Measurements from ENCODE around the gene TRABD.
"Not testable (repeated sequence)": the region's sequence is repeated elsewhere in the genome, so short reads cannot be mapped to it uniquely, and the experiment has no call there.

The TRABD gene

DNA sequence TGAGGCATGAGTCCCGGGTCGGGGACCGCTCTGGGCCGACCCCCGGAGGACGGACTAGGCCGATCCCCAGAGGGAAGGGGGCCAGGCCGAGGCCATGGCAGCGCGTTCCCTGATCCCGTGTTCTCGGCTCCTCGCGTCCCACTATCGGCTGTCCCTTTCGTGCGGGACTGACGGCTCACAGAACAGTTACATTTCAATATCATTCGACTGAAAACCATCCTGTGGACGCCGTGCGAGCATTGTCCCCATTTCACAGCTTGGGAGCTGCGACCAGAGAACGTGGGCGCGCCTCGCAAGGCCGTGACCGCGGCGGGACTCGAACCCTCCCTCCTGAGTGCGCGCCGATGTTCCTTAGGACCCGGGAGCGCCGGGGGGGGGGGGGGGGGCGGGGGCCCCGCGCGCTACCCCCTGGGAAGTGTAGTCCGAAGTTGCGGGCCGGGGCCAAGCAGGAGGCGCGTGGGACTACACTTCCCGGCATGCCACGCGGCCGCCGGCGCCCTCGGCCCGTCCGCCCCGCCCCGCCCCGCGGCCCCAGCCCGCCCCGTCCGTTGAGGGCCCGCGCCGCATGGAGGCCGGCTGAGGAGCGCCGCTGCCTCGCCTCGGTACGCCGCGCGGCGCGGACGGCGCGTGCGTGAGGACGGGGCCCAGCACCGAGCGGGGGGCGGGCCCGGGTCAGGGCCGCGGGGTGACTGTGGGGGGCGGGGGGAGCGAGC is at the start of gene TRABD:
TRABD (plus strand) TSS at position 539 of the 713 bp plus-strand sequence. CDS start 7,148 bp downstream, outside the sequence.
- DNase-seq: peak; percentile 88 to 90

- DNase-seq: no peak
These were observed 49.1 kb upstream of the TRABD start for GRCh38 chr22:50136581-50137015.

GRCh38 chr22:50137277-50137676 is 48.4 kb upstream of the TRABD start:
- DNase-seq: not testable (repeated sequence)

DNA sequence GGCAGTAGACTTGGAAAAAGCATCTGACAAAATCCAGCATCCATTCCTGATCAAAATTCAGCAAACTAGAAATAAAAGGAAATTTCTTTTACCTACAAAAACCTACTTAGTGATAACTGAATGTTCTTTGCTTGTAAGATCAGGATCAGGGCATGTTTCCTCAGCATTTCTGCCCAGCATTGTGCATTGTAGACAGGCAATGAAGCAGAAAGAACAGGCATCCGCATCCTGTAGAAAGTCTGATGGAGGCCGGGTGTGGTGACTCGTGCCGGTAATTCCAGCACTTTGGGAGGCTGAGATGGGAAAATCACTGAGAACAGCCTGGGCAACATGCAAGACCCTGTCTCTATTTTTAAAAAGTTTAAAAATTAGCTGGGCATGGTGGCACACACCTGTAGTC is 47.7 kb upstream of the TRABD start:
- DNase-seq: no peak

- DNase-seq: no peak
These were observed 46.7 kb upstream of the TRABD start for GRCh38 chr22:50138988-50139387.

DNA sequence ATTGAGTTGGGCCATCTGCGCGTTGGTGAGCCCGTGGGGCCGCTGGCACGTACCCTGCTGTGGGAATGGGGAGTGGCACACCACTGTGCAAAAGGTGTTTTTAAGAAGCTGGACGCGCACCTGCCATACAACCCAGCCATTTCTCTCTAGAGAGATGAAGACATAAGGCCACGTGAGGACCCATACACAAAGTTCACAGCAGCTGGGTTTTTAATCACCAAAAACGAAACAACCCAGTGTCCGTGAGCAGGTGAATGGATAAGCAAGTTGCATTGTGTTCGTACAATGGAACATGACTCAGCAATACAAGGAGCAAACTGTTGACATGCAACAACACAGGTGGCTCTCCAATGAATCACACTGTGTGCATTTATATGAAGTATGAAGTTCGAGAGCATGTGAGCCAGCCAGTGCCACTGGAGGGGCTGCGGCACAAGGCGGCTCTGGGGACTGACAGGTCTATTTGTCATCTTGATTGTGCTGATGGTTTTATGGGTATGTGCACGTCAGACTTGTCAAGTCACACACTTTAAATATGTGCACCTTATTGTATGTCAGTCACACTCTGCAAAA is 45.8 kb upstream of the TRABD start:
- no peak for DNase-seq

GRCh38 chr22:50140615-50141014 is 45.1 kb upstream of the TRABD start:
- no peak for DNase-seq

DNA sequence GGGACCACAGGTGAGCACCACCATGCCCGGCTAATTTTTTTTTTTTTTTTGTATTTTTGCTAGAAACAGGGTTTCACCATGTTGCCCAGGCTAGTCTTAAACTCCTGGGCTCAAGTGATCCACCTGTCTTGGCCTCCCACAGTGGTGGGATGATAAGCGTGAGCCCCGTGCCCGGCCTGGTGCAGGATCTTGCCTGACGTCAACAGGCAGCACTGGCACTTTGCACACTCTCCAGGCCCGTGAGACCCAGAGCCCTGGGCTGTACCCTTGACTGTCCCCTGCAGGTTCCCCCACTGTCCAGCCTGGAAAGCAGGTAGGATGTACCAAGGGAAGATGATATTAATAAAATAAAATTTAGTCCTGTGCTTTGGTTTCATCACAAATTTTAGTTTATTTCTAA is 44.3 kb upstream of the TRABD start:
- no peak for DNase-seq

- no peak for DNase-seq
These were observed 43.8 kb upstream of the TRABD start for GRCh38 chr22:50141891-50142363.

DNA sequence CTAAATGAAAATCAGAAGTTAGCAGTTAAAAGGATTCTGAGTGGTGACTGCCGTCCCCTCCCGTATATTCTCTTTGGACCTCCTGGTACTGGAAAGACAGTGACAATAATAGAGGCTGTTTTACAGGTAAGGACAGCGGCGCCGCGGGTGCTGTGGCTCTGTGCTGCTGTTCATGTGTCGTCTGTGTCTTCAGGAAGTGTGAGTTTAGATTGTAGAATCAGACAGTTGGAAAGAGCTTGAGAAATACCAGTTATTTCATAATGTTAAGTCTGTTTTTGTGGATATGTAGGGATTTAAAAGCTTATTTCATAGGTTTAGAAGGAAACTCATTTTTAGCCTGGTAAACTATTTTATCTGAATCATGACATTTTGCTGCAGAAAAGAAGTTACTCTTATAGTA is 42.6 kb upstream of the TRABD start:
- no peak for DNase-seq

DNA sequence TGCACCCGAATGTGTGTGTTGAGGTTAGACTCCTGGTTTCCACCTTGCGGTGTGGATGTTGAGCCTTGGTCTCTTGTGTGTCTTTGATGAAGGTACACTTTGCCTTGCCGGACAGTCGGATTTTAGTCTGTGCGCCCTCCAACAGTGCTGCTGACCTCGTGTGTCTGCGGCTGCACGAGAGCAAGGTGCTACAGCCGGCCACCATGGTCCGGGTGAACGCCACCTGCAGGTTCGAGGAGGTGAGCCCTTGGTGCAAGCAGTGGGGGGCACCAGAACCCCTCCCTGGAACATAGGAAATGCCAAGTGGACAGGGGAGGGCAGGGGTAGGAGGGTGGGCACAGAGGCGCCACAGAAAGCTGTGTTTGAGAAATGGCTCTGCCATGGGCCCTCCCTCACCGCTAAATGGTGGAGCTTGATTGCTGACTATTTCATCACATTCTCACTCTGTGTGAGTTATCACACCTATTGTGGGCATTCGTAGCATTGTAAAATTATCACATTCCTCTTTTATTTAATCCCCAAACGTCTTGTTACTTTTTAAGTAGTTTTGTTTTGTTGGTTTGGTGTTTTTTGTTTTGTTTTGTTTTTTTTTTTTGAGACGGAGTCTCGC is 41.6 kb upstream of the TRABD start:
- DNase-seq: no peak

- DNase-seq: no peak
These were observed 39.8 kb upstream of the TRABD start for GRCh38 chr22:50145721-50146438.

DNA sequence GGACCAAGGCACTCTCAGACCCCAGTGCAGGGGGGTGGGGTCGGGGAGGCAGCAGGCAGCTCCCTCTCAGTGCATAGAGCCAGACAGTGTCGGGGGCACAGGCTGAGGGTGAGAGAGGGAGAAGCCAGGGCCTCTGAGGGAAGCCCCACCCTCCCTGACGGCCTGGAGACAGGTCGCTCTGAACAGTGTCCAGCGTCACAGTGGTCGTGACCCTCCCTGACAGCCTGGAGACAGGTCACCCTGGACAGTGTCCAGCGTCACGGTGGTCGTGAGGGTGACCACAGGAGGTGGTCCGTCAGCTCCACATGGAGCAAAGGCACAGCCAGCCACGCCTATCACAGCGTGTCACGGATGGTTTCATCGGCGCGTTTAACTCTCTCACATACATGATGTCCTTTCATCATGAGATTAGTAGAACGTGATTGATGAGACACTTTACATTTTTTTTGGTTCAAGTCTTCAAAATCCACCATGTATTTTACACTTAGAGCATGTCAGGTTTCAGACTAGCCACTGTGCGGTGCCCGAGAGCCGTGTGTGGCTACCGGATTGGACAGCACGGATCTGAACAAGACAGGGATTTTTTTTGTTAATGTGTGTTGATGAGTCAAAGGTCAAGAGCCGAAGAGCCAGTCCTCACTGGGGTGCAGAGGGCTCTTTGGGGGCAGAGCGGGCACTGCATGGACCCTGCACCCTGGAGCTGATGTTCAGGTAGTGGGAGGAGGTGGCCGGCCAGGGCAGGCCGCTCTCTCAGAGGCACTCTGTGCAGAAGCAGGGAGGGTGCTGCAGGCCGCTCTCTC is 39.1 kb upstream of the TRABD start:
- no peak for DNase-seq

DNA sequence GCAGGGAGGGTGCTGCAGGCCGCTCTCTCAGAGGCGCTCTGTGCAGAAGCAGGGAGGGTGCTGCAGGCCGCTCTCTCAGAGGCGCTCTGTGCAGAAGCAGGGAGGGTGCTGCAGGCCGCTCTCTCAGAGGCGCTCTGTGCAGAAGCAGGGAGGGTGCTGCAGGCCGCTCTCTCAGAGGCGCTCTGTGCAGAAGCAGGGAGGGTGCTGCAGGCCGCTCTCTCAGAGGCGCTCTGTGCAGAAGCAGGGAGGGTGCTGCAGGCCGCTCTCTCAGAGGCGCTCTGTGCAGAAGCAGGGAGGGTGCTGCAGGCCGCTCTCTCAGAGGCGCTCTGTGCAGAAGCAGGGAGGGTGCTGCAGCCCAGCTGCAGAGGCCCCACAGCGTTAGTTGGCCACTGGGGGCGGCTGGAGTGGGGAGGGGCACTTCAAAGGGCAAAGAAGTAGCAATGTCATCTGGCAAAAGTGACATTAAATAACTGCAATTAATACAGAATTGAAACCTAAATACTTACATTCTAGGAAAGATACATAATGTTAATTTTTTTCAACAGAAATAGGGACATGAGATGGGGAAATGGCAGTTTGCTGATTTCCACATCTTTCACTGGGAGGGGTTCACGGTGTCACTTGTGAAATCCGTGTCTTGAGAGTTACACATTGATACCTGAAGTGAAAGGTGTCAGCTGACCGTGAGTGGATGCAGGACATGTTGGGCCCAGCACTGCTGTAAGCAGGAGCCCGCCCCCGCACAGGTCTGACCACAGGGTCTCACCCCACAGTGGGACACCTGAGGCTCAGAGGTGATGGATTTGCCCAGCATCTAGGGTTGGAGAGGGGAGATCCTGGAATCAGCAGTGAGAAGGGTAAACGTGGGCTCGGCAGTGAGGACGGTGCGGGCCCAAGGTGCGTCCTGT is 38.2 kb upstream of the TRABD start:
- not testable (repeated sequence) for DNase-seq

DNA sequence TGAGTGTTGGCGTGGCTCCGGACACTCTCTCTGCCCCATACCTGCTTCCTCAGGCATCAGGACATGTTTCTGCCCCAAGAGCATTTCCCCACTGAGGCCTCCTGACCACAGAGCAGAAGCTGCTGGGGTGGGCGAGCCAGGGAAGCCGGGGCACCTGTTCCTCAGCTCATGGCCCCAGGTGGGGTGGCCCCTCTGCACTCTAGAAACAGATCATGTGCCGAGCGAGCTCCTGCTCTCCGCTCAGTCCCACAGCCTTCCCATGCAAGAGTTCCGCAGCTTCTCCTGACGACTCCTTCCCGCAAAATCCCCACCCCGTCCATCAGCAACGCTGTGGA is 37.6 kb upstream of the TRABD start:
- DNase-seq: no peak

GRCh38 chr22:50148991-50149721 is 36.6 kb upstream of the TRABD start:
- DNase-seq: peak; percentile 77 to 78

DNA sequence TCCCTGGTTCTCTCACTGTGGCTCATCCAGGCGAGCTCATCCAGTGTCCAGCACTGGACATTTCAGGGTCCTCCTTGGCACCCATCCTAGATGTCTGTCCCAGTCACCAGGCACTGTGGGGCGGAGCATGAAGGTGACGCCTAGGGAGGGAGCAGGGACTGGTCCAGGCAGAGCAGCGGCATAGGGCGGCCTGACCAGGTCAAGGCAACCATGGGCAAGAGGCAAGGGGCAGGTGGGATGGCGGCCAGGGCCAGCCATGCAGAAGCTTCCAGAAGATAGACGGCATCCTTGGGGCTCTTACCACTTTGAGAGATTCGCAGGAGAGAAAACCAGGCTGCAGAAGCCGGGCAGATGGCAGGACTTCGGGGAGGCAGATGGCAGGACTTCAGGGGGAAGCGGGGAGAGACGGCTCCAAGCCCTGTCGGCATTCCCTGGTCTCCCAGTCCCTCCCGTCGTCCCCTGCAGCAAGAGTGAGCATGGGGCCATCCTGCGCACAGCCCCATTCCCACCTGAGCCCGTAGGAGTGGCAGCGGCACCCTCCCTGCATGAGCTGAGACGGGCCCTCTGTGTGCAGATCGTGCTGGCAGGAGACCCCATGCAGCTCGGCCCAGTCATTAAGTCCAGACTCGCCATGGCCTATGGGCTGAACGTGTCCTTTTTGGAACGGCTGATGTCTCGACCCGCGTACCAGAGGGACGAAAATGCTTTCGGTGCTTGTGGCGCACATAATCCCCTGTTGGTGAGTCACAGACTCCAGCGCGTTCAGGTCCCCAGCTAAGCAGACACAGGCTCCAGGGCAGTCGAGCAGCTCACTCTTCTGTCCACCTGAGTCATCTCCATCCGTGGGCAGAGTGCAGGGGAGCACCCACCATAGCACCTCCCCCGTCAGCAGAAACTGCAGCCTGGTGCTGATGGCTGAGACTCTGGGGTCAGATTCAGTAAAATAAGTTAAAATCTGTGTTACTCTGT is 35.3 kb upstream of the TRABD start:
- no peak for DNase-seq

DNA sequence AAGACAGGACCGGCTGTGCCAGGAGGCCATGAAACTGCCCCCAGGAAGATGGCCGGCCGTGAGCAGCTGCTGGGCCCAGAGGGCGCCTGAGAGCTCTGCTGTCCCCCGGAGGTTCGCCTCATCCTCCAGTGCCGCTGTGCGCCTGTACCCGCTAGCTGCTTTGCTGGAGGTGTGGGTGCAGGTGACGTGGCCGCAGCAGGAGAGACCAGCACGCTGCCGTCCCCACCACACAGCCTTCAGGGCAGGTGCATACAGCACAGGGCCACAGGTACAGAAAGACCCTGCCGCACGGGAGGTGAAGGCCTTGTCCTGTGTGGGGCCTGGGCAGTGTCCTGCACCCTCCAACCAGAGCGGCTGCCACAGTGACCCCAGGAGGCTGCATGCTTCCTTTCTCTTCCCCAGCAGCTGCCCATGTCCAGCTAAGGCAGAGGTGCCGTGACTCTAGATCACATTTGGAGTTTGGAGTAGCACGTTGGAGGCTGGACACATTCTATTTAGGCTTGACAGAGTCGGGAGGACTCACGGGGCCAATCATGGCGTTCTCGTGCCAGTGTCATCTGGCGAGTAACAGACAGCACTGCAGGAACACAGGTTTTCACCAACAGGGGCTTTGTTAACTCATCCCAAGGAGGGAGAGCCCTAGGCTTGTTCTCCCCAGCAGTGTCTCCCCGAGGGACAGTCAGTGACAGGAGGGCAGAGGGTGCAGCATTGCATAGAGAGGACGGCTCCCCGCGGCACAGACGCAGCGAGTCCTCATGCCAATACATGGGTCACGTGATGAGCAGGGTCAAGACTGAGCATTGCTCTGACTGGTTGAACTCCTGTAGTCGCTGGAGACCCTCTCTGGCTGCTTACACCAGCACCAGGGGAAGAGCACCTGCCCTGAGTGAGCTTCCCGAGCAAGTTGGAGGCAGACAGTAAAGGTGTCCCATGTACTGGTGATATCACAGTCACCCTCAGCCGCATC is 33.9 kb upstream of the TRABD start:
- no peak for DNase-seq
